Muscle layer of duodenum (tissue), 2 donors: ENCODE results near the gene GJE1.

Experiments
- H3K27ac ChIP-seq: one replicate; pipeline ENCODE4 v1.7.0; 2013; ENCODE audit warnings: mild to moderate bottlenecking, low read length
- H3K27me3 ChIP-seq: one replicate; pipeline ENCODE4 v1.7.0; 2013; ENCODE audit warnings: low read depth, mild to moderate bottlenecking, control low read depth, low read length
- H3K36me3 ChIP-seq, 2 donors: one replicate each; pipeline ENCODE4 v1.7.0; 2013; ENCODE audit warnings: low read length in 2 of 2, control low read depth in 1 of 2, mild to moderate bottlenecking in 1 of 2; ENCODE audit not compliant: insufficient read depth in 2 of 2, control insufficient read depth in 1 of 2
- H3K4me1 ChIP-seq, 2 donors: one replicate each; pipeline ENCODE4 v1.7.0; 2013; ENCODE audit warnings: low read length in 2 of 2, mild to moderate bottlenecking in 2 of 2, control low read depth in 1 of 2, moderate library complexity in 1 of 2; ENCODE audit not compliant: insufficient read depth in 2 of 2, control insufficient read depth in 1 of 2
- H3K4me3 ChIP-seq, 2 donors: one replicate each; pipeline ENCODE4 v1.7.0; 2013; ENCODE audit warnings: low read length in 2 of 2, low read depth in 1 of 2, mild to moderate bottlenecking in 1 of 2
- H3K9me3 ChIP-seq, 2 donors: one replicate each; pipeline ENCODE4 v1.7.0; 2013; ENCODE audit warnings: low read length in 2 of 2, control low read depth in 1 of 2, mild to moderate bottlenecking in 1 of 2; ENCODE audit not compliant: control insufficient read depth in 1 of 2
- donor health status: healthy.

GJE1 gene

DNA sequence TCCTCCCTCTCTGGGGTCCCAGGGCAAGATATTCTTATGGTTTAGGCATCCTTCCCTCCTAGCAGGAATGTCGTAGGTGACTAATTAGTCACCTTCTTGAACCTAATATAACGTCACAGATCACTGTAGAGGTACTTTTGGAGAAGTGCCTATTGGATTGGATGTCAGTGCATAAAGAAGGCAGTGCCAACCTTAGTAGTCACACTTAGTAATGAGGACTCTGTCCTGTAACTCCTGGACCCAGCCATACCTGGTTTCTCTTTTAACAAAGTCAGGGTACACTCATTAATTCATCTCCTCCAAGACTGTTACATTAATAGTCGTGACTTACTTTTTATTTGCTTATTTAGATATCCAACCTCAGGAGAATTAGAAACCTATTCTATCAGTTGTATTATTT lies 34.3 kb downstream of the GJE1 start:
- H3K36me3 ChIP-seq, result peaks cover 20 to 28% of the 10 kb centered on the region in 2 donors
- no peaks in the 10 kb centered on the region for H3K4me1 ChIP-seq
- no peak overlapping the region for H3K4me3 ChIP-seq
- no peak overlapping the region for H3K27ac ChIP-seq
- no peaks in the 10 kb centered on the region for H3K27me3 ChIP-seq
- no peaks in the 10 kb centered on the region for H3K9me3 ChIP-seq

DNA sequence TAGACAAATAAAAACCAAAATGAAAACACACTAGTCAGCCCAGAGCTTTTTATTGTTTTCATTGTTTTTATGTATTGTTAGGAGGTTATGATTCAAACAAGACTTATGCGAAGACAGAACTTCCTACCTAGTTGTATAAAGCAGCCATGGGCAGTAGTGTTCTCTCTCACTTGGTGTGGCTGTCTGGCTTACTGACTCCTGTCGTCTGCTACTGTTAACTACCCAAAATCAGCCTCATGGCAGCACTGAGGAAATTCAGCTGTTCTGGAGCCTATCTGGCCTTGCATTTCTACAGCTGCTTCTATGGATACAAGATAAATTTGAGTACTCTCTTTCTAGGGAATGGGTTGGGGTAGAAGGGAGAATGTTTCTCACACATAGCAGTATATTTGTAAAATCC lies 34.8 kb downstream of the GJE1 start:
- H3K9me3 ChIP-seq, result no peaks in the 10 kb centered on the region
- H3K27me3 ChIP-seq, result no peaks in the 10 kb centered on the region
- no peak overlapping the region for H3K4me3 ChIP-seq
- peaks cover 20 to 32% of the 10 kb centered on the region in 2 donors for H3K36me3 ChIP-seq
- H3K4me1 ChIP-seq, result no peaks in the 10 kb centered on the region
- H3K27ac ChIP-seq, result no peak overlapping the region

DNA sequence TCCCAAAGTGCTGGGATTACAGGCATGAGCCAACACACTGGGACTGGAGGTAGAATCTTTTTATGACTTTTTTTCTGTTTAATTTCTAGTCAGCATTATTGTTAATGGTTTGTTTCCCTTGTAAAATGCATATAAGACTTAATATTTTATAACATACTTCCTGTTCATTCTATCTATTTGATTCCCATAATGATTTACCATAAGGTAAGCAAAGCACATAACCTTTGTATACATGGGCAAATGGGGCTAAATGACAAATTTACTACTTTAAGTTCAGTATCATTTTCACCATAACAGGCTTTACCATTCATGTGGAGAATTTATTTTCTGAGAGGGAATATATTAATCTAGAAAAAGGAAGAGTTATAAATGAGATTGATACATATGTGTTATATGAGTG lies 38.6 kb downstream of the GJE1 start:
- H3K36me3 ChIP-seq, result peaks cover 35 to 50% of the 10 kb centered on the region in 2 donors
- no peak overlapping the region for H3K4me3 ChIP-seq
- no peaks in the 10 kb centered on the region for H3K9me3 ChIP-seq
- no peak overlapping the region for H3K27ac ChIP-seq
- H3K27me3 ChIP-seq, result no peaks in the 10 kb centered on the region
- no peaks in the 10 kb centered on the region for H3K4me1 ChIP-seq

DNA sequence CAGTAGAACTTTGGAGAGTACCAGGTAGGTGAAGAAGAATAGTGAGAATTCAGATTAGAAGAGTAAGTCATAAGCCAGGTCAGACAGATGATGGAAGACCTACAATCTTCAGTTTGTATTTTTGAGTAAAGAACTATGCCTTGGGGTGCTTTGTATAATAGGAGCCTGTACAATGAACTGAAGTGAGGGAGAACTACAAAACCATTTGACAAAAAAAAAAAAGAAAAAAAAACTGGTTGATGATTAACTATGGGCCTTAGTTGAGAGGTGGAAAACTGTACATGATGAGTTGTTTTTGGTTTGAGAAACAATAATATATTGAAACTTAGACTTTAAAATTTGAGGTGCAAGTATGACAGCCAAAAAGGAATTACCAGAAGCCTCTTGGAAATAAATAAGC lies 40.0 kb downstream of the GJE1 start:
- H3K4me1 ChIP-seq, result no peaks in the 10 kb centered on the region
- H3K9me3 ChIP-seq, result peaks cover under 1 to 1% of the 10 kb centered on the region in 2 donors
- no peak overlapping the region for H3K4me3 ChIP-seq
- H3K36me3 ChIP-seq, result peaks cover 34 to 48% of the 10 kb centered on the region in 2 donors
- no peak overlapping the region for H3K27ac ChIP-seq
- H3K27me3 ChIP-seq, result no peaks in the 10 kb centered on the region

DNA sequence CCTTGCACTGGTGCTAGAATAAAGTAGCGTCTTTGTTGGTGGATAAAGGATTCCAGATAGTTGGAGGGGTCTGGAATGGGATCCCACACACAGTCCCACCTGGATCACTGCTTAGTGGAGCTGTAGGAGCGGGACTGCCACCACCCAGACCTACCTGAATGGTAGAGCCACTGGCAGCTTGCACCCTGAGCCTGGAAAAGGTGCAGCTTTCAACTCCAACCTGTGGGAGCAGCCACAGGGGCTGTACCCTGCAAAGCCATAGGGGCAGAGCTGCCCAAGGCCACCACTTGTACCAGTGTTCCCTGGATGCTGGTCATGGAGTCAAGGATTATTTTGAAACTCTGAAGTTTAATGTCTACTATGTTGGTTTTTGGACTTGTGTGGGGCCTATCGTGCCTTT lies 41.3 kb downstream of the GJE1 start:
- peaks cover 4 to 8% of the 10 kb centered on the region in 2 donors for H3K9me3 ChIP-seq
- H3K27ac ChIP-seq, result no peak overlapping the region
- H3K36me3 ChIP-seq, result peaks cover 32 to 53% of the 10 kb centered on the region in 2 donors
- H3K4me1 ChIP-seq, result no peaks in the 10 kb centered on the region
- H3K27me3 ChIP-seq, result no peaks in the 10 kb centered on the region
- H3K4me3 ChIP-seq, result no peak overlapping the region

DNA sequence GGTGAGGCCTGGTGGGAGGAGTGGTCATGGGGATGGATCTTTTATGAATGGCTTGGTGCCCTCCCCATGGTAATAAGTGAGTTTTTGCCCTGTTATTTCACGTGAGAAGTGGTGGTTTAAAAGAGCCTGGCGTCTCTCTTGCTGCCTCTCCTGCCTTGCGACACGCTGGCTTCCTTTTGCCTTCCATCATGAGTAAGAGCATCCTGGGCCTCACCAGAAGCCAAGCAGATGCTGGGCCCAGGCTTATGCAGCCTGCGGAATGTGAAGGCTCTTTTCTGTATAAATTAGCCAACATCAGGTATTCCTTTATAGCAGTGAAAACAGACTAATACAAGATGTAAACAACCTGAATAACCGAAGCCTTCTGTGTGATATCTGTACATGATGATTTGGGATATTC lies 42.0 kb downstream of the GJE1 start:
- H3K36me3 ChIP-seq, result peaks cover 32 to 59% of the 10 kb centered on the region in 2 donors
- peaks cover 4 to 8% of the 10 kb centered on the region in 2 donors for H3K9me3 ChIP-seq
- H3K4me3 ChIP-seq, result no peak overlapping the region
- no peaks in the 10 kb centered on the region for H3K4me1 ChIP-seq
- no peak overlapping the region for H3K27ac ChIP-seq
- H3K27me3 ChIP-seq, result no peaks in the 10 kb centered on the region

DNA sequence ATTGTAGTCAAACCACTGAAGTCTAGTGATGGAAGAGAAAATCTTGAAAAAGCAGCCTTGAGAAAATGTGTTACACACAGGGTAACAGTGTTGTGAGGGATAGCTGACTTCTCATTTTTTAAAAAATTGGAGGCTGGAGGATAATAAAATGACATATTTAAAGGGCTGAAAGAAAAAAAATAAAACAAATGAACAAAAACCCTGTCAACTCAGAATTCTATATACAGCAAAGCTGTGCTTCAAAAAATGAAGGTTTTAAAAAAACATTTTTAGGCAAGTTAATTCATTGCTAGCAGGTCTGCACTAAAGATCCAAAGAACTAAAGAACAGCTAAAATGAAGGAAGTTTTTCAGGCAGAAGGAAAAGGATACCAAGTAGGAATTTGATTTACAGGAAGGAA lies 45.4 kb downstream of the GJE1 start:
- no peak overlapping the region for H3K4me3 ChIP-seq
- H3K27me3 ChIP-seq, result no peaks in the 10 kb centered on the region
- no peak overlapping the region for H3K27ac ChIP-seq
- peaks cover 19 to 37% of the 10 kb centered on the region in 2 donors for H3K36me3 ChIP-seq
- H3K9me3 ChIP-seq, result peaks cover 4 to 8% of the 10 kb centered on the region in 2 donors
- no peaks in the 10 kb centered on the region for H3K4me1 ChIP-seq

DNA sequence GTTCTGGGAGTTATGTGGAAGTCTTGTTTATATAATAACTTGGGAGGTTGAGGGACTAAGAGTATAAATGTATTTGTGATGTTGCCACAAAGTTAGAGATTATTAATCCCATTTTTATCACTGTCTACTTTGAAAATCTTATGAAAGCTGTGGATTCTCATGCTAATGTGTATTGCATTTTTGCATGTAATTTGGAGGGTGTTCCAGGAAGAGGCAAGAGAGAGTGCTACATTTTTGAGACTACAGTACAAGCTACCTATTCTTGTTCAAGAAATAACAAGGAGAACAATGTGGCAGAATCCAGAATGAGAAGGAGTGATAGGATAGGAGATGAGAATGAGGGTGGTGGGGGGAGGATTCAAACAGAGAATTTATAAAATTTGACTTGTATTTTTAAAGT lies 49.3 kb downstream of the GJE1 start:
- H3K27ac ChIP-seq, result no peak overlapping the region
- H3K36me3 ChIP-seq, result peaks cover 5 to 21% of the 10 kb centered on the region in 2 donors
- no peak overlapping the region for H3K4me3 ChIP-seq
- peaks cover 4 to 8% of the 10 kb centered on the region in 2 donors for H3K9me3 ChIP-seq
- no peaks in the 10 kb centered on the region for H3K4me1 ChIP-seq
- H3K27me3 ChIP-seq, result no peaks in the 10 kb centered on the region

DNA sequence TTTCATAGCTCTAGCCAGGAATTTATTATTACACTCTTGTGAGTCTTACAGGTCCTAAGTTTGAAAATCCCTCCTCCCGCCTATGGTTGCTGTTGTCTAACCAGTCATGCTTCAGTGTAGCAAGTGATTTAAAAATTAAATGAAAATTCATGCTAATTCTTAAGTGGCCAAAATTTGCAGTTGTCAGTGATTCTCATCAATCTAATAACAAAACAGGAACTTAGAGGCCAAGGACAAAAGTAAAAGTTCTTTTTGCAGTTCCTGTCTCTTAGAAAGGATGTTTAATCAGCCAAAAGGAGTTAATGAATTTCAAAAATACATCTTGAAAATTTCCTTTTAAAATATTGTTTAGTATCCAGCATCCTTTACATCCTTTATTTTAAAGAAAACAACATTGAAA lies 50.6 kb downstream of the GJE1 start:
- no peaks in the 10 kb centered on the region for H3K27me3 ChIP-seq
- H3K27ac ChIP-seq, result no peak overlapping the region
- no peak overlapping the region for H3K4me3 ChIP-seq
- no peaks in the 10 kb centered on the region for H3K4me1 ChIP-seq
- peaks cover 0 to 9% of the 10 kb centered on the region in 2 donors for H3K36me3 ChIP-seq
- peaks cover 0 to under 1% of the 10 kb centered on the region in 2 donors for H3K9me3 ChIP-seq

DNA sequence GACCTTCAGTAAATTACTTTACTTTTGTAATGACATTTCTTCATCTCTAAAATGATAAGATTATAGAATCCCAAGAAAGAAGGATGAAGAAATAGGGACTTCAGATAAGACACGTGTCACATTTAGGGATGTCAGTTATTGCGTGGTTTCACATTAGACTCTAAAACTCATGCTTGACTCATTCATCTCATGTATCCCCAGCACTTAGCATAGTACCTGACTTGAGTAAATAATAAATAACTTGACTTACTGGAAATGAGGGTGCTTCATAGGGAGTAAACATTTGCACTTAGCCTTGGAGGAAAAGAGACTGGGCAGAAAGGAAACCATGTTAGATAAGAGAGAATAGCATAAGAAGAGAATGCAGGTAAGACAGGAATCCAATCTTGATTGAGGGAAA lies 51.6 kb downstream of the GJE1 start:
- H3K9me3 ChIP-seq, result no peaks in the 10 kb centered on the region
- H3K27ac ChIP-seq, result no peak overlapping the region
- peaks cover 0 to 3% of the 10 kb centered on the region in 2 donors for H3K36me3 ChIP-seq
- no peaks in the 10 kb centered on the region for H3K27me3 ChIP-seq
- H3K4me3 ChIP-seq, result no peak overlapping the region
- H3K4me1 ChIP-seq, result no peaks in the 10 kb centered on the region
